Left ventricle myocardium superior (tissue), 1 donor: ENCODE measurements around the gene EMX2. TPM values are rescaled to one million over a fixed set of nuclear protein-coding genes. Genes with fewer than 3 reads are reported as not detected.

Experiments used
- ATAC-seq: fragments of 200-7000 bp; cut with Tn5 transposase; one replicate; pipeline ENCODE4 v1.9.1; 2020; ENCODE audit warnings: mild to moderate bottlenecking, moderate library complexity
- DNase-seq: peaks from one replicate; pipeline ENCODE4 v3.0.0-alpha.2; 2020
- intact Hi-C: fragments of 100-400 bp; cut with micrococcal nuclease; formaldehyde crosslinking; loops from one replicate; pipeline ENCODE4 v1.11.0; 2022
- total RNA-seq: library from RNA; stranded (reverse); fragmentation: NEBNext Ultra II Directional; extraction: Animal tissue kit (Norgen Biotek cat#: 25700); gene quantifications from one replicate; pipeline ENCODE4 v1.2.1, GENCODE V29; 2021
- donor health status: DM: no; HTN: yes; CAD: no; lungs with severe emphysema.

Gene EMX2
- total RNA-seq, 1 donor from 2014 or later, result 0.42 TPM

DNA sequence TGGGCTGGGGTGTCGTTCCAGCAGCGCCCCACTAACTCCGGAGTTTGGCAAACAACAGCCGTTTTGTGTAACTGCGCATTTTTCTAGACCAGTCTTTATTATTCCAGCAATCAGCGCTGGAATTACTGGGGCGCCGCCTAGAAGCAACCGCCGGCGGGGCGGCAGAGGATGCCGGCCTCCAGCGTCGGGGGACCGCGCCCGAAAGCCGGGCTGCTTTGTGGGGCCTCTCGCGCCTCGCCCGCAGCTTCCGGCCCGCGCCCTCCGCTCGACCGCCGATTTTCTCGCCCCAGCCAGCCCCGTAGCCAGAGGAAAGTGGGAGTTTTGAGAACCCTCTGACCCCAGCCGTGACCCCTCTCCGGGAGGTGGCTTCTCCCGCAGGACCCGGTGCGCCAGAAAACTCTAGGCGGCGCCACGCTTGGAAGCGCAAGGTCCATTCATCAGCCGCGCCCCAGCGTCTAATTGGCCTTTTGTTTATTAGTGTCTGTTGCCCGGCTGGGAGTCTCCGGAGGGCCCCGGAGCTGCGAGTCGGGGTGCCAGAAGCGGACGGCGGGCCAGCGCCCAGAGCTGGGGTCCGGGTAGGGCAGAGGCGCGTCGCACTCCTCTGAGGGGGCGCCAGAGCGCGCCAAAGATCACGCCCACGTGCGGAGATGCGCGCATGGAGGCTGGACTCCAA lies 10.7 kb downstream of the EMX2 start:
- intact Hi-C loops, result no loop called here
- no peak for ATAC-seq
- no peak for DNase-seq

- intact Hi-C loops, result no loop called here
- ATAC-seq (no peak), DNase-seq (no peak)
These were observed 11.2 kb downstream of the EMX2 start for GRCh38 chr10:117553815-117554172.

- intact Hi-C loops, result no loop called here
- ATAC-seq (no peak), DNase-seq (no peak)
These were observed 11.8 kb downstream of the EMX2 start for GRCh38 chr10:117554241-117554814.

- no peak for ATAC-seq
These were observed 12.5 kb downstream of the EMX2 start for GRCh38 chr10:117555017-117555416.

DNA sequence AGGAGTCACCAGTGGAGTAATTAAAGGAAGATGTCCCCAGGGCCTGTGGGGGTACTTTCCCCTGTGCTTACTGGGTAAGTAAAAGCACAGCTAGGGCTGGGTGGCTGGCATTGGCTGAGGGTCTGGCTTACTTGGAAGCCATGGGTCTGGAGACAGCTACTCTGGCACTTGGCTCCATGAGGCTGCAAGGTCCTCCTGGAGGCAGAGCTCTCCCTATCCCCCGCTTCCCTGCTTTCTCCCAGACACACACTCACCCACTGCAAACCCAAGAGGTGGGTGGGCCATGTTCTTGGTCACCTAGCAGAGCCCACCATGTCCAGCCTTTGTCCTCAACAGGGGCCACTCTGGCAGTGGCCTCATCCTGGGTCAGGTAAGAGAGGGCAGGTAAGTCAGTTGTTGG lies 13.3 kb downstream of the EMX2 start:
- ATAC-seq, result no peak
- DNase-seq, result no peak
- intact Hi-C loops, result no loop called here

More at GRCh38 chr10:117555017-117555416, 12.5 kb downstream of the EMX2 start:
- no peak for DNase-seq
- intact Hi-C loops, result no loop called here

DNA sequence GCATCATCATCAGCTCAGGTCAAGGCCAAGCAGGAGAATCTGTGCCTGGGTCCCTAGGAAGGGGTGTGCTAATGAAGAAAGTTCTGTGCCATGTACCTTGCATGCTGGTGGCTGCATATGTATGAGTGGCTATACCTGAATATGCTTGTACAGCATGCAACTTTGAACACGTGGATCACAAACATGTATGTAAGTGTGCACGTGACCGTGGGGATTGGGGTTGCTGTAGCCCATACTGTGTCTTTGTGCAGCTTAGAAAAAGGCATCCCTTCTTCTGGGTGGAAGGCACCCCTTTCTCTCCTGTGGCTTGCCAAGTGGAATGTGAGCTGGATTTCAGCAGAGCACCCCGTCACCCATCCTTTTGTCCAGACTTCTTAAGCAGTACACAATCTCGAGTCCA lies 13.8 kb downstream of the EMX2 start:
- no peak for ATAC-seq
- no peak for DNase-seq
- intact Hi-C loops, result no loop called here

DNA sequence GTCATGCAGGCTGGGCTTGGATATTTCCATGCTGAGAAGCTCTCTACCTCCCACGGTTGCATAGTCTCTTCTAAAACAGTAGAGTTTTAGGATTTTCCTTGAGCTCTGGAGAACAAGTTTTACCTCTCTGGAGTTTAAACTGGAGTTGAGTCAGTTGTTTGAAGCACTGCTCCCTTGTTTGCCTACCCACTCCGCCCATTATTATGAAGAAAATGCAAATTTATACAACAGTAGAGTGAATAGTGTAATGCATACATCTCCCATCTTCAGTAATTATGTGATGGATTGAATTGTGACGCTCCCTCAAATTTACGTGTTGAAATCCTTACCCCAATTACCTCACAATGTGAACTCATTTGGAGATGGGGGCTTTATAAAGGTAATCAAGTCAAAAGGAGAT lies 17.2 kb downstream of the EMX2 start:
- intact Hi-C loops, result no loop called here
- DNase-seq, result no peak
- ATAC-seq, result no peak

GRCh38 chr10:117560942-117561341 lies 18.4 kb downstream of the EMX2 start:
- intact Hi-C loops, result no loop called here
- no peak for DNase-seq
- no peak for ATAC-seq

GRCh38 chr10:117562220-117562619 lies 19.7 kb downstream of the EMX2 start:
- intact Hi-C loops, result no loop called here
- DNase-seq (no peak), ATAC-seq (no peak)

DNA sequence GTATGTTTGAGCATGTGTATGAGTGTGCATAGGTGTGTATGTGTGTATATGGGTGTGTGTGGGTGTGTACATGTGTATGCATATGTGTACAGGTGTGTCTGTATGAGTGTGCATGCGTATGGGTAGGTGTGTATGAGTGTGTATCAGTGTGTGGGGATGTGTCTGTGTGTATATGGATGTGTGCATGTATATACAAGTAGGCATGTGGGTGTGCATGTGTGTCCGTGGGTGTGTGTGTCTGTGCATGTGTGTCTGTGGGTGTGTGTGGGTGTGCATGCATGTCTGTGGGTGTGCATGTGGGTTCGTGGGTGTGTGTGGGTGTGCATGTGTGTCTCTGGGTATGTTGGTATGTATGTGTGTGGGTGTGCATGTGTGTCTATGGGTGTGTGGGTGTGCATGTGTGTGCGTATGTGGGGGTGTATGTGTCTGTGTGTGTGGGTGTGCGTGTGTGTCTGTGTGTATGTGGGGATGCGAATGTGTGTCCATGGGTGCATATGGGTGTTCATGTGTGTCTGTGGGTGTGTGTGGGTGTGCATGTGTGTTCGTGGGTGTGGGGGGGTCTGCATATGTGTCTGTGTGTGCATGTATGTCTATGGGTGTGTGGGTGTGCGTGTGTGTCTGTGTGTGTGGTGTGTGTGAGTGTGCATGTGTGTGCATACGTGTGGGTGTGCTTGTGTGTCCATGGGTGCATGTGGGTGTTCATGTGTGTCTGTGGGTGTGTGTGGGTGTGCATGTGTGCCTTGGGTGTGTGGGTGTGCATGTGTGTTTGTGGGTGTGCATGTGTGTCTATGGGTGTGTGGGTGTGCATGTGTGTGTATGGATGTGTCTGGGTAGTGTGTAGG lies 20.6 kb downstream of the EMX2 start:
- ATAC-seq, result no peak
- DNase-seq, result no peak
- intact Hi-C loops, result no loop called here

DNA sequence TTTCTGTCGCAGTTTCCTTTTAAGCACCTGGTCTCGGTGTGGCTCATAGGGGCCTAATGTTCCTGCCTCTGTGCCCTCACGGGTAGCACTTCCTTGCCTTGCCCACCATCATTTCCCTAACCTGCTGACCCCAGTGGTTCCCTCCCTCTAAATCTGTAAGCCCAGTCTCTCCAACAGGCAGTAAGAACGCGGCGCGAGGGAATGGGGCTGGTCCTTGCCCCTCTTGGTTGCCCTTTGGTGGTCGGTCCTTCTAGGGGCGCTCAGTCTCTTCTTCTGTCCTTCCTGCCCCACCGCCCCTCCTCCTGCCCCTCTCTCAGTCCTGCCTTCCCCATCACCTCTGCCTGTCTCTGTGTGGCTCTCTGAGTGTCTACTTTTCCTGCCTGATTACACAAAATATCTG lies 21.2 kb downstream of the EMX2 start:
- intact Hi-C loops, result no loop called here
- no peak for DNase-seq

DNA sequence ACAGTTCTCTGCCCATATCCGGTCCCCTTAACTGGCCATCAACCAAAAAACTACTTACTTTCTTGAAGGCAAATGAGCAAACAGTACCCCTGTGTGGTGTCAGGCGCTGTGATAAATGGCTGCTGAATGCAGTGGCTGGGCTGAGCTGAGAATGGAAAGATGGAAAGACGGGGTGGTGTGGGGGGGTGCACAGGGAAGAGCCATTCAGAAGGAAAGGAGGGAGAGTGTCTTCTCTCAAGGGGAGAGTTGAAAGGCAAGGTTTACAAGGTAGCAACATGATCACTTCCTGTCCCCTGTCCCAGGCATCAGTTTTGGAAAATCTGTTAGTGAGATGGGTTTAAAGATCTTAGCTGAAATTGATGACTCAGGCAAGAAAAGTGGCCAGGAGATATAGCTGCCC lies 22.5 kb downstream of the EMX2 start:
- intact Hi-C loops, result no loop called here
- DNase-seq, result no peak
- no peak for ATAC-seq

More for the DNA sequence above, 21.2 kb downstream of the EMX2 start:
- ATAC-seq, result no peak

DNA sequence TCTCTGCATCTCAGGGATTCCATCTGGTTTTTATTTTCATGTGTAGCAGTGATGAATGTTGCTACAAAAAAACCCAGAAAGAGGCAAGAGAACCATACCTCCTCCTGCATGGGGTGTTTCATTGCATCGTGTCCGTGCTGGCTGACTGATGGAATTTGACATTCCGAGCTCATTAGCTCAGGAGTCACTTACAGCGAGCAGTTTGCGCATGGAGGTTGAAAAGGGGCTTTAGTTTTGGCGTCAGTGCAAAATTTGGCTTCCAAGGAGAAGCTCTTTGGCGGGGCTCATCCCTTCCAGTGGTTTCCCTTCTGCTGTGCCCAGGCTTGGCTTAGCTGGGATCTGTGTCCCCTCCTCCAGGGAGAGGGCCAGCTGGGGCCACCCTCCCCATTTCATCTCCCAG lies 25.8 kb downstream of the EMX2 start:
- DNase-seq, result no peak
- ATAC-seq, result no peak
- intact Hi-C loops, result no loop called here

GRCh38 chr10:117569610-117570390 lies 27.3 kb downstream of the EMX2 start:
- DNase-seq (no peak), ATAC-seq (no peak)
- intact Hi-C loops, result no loop called here

GRCh38 chr10:117570880-117571279 lies 28.3 kb downstream of the EMX2 start:
- ATAC-seq (no peak), DNase-seq (no peak)
- intact Hi-C loops, result no loop called here

DNA sequence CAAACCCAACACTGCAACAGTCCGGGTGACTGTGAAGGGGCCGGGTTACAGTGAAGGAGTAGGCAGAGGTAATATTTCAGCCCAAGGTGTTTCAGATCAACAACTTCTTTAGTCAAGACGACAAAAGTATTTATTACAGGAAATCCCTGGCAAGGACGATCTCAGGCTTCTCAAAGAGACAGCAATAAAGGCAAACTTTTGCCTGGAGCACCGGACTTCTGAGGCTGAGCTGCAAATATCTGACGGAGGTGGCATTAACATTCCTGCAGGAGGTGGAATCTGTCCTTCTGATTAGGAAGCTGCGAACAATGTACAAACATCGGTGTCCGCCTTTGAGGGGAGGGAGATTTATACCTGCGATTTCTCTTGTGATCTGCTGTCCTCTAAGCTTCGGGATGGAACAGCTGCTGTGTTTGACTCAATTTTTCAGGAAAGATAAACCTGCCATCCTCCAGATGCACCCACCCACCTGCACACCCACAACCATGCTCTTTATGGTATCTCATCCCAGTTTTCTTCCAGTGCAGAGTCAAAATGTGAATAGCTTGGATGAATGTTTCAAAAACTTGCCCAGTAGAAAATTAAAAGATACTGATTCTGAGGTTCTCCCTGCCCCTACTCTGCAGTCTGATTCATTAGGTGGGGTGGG lies 32.1 kb downstream of the EMX2 start:
- ATAC-seq, result no peak
- intact Hi-C loops, result no loop called here

GRCh38 chr10:117578490-117578889 lies 35.9 kb downstream of the EMX2 start:
- no peak for ATAC-seq
- intact Hi-C loops, result no loop called here
- no peak for DNase-seq

More for the DNA sequence above, 32.1 kb downstream of the EMX2 start:
- DNase-seq, result no peak

- intact Hi-C loops, result no loop called here
- ATAC-seq (no peak), DNase-seq (no peak)
These were observed 36.5 kb downstream of the EMX2 start for GRCh38 chr10:117578999-117579590.

- intact Hi-C loops, result no loop called here
- DNase-seq (no peak), ATAC-seq (no peak)
These were observed 39.4 kb downstream of the EMX2 start for GRCh38 chr10:117581961-117582360.
